Thyroid gland (tissue), 4 donors: ENCODE measurements around the gene MATN4.

Experiments used
- POLR2A ChIP-seq, 2 donors: fragments of 450-650 bp; IDR thresholded peaks; one replicate each; pipeline ENCODE4 v1.6.1; 2017; ENCODE audit warnings: antibody characterized with exemption in 2 of 2, mild to moderate bottlenecking in 2 of 2, moderate library complexity in 1 of 2
- TF ChIP-seq, protein P1 (sequence below), 6 experiments: fragments of 200-600 bp in 3 of 6; fragments of 450-650 bp in 3 of 6; sonication (generic) in 3 of 6; IDR thresholded peaks; one replicate each; pipeline ENCODE4 v1.5.1; 2016 to 2019; ENCODE audit warnings: antibody characterized with exemption in 6 of 6, mild to moderate bottlenecking in 2 of 6, inconsistent platforms in 1 of 6, moderate library complexity in 1 of 6

DNA sequence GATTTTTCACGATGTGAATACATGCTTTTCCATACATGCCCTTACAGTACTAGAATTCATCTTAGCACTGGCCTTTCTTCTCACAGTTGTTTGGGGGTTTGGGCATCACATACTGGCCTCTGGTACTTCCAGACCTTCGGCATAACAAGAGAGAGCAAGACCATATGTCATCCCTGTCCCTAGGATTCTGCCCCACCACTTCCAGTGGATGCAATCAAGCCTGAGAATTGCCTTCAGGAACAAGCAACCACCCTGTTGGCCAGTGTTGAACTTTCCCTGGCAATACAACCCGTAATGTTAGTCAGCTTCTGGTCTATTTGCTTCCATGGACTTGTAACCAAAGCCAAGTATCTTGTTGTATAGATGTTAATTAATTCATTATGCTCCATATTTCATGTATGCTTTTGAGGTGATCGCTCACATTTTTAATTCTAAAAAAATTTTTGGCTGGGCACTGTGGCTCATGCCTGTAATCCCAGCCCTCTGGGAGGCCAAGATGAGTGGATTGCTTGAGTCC lies 38.3 kb downstream of the MATN4 start:
- TF ChIP-seq, protein P1, sequence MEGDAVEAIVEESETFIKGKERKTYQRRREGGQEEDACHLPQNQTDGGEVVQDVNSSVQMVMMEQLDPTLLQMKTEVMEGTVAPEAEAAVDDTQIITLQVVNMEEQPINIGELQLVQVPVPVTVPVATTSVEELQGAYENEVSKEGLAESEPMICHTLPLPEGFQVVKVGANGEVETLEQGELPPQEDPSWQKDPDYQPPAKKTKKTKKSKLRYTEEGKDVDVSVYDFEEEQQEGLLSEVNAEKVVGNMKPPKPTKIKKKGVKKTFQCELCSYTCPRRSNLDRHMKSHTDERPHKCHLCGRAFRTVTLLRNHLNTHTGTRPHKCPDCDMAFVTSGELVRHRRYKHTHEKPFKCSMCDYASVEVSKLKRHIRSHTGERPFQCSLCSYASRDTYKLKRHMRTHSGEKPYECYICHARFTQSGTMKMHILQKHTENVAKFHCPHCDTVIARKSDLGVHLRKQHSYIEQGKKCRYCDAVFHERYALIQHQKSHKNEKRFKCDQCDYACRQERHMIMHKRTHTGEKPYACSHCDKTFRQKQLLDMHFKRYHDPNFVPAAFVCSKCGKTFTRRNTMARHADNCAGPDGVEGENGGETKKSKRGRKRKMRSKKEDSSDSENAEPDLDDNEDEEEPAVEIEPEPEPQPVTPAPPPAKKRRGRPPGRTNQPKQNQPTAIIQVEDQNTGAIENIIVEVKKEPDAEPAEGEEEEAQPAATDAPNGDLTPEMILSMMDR (IDR thresholded peaks at IDR 0.05) = no peak
- no peak for TF ChIP-seq POLR2A (IDR thresholded peaks at IDR 0.05)
